Ishikawa (cell line): ENCODE results near the gene LARP4B.

ENCODE experiments used
- CEBPB ChIP-seq: IDR thresholded peaks from 2 replicates; pipeline ENCODE4 v1.6.1; 2012
- CREB1 ChIP-seq: IDR thresholded peaks from 2 replicates; pipeline ENCODE4 v1.6.1; 2012; ENCODE audit warnings: low read depth
- EGR1 ChIP-seq: IDR thresholded peaks from 2 replicates; pipeline ENCODE4 v1.6.1; 2012
- EP300 ChIP-seq: IDR thresholded peaks from 2 replicates; pipeline ENCODE4 v1.6.1; 2012; ENCODE audit warnings: borderline replicate concordance
- FOXM1 ChIP-seq: IDR thresholded peaks from 2 replicates; pipeline ENCODE4 v1.6.1; 2012; ENCODE audit warnings: low read depth, borderline replicate concordance
- NFIC ChIP-seq: IDR thresholded peaks from 2 replicates; pipeline ENCODE4 v1.6.1; 2012
- RAD21 ChIP-seq: IDR thresholded peaks from 2 replicates; pipeline ENCODE4 v1.6.1; 2012; ENCODE audit warnings: low read depth
- TAF1 ChIP-seq: IDR thresholded peaks from 2 replicates; pipeline ENCODE4 v1.6.1; 2012; ENCODE audit warnings: low read depth, mild to moderate bottlenecking
- TCF12 ChIP-seq: IDR thresholded peaks from 2 replicates; pipeline ENCODE4 v1.6.1; 2012; ENCODE audit warnings: low read depth
- TEAD4 ChIP-seq: IDR thresholded peaks from 2 replicates; pipeline ENCODE4 v1.6.1; 2012
- YY1 ChIP-seq: IDR thresholded peaks from 2 replicates; pipeline ENCODE4 v1.6.1; 2012; ENCODE audit warnings: low read depth
- ZBTB7A ChIP-seq: IDR thresholded peaks from 2 replicates; pipeline ENCODE4 v1.6.1; 2012; ENCODE audit warnings: low read depth
- TF ChIP-seq, protein P1 (sequence below): IDR thresholded peaks from 2 replicates; pipeline ENCODE4 v1.6.1; 2012; ENCODE audit warnings: low read depth, mild to moderate bottlenecking
- TF ChIP-seq, protein P2 (sequence below): IDR thresholded peaks from 2 replicates; pipeline ENCODE4 v1.6.1; 2012
- TF ChIP-seq, protein P3 (sequence below): IDR thresholded peaks from 2 replicates; pipeline ENCODE4 v1.6.1; 2012

Gene LARP4B

DNA sequence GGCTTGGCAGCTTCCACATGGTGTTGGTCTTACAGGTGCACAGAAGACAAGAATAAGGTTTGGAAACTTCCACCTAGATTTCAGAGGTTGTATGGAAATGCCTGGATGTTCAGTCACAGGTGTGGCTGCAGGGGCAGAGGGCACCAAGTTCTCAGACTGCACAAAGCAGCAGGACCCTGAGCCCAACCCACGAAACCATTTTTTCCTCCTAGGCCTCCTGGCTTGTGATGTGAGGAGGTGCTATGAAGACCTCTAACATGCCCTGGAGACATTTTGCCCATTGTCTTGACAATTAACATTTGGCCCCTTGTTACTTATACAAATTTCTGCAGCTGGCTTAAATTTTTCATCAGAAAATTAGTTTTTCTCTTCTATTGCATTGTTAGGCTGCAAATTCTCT lies 134.3 kb downstream of the LARP4B start:
- TF ChIP-seq, protein P1, sequence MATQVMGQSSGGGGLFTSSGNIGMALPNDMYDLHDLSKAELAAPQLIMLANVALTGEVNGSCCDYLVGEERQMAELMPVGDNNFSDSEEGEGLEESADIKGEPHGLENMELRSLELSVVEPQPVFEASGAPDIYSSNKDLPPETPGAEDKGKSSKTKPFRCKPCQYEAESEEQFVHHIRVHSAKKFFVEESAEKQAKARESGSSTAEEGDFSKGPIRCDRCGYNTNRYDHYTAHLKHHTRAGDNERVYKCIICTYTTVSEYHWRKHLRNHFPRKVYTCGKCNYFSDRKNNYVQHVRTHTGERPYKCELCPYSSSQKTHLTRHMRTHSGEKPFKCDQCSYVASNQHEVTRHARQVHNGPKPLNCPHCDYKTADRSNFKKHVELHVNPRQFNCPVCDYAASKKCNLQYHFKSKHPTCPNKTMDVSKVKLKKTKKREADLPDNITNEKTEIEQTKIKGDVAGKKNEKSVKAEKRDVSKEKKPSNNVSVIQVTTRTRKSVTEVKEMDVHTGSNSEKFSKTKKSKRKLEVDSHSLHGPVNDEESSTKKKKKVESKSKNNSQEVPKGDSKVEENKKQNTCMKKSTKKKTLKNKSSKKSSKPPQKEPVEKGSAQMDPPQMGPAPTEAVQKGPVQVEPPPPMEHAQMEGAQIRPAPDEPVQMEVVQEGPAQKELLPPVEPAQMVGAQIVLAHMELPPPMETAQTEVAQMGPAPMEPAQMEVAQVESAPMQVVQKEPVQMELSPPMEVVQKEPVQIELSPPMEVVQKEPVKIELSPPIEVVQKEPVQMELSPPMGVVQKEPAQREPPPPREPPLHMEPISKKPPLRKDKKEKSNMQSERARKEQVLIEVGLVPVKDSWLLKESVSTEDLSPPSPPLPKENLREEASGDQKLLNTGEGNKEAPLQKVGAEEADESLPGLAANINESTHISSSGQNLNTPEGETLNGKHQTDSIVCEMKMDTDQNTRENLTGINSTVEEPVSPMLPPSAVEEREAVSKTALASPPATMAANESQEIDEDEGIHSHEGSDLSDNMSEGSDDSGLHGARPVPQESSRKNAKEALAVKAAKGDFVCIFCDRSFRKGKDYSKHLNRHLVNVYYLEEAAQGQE, result no peak
- TF ChIP-seq EP300 (no peak), TEAD4 (no peak), YY1 (no peak), NFIC (no peak), CREB1 (no peak), TCF12 (no peak), RAD21 (no peak), TAF1 (no peak), ZBTB7A (no peak), EGR1 (no peak), FOXM1 (no peak), CEBPB (no peak)
- TF ChIP-seq, protein P2, sequence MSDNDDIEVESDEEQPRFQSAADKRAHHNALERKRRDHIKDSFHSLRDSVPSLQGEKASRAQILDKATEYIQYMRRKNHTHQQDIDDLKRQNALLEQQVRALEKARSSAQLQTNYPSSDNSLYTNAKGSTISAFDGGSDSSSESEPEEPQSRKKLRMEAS, result no peak
- TF ChIP-seq, protein P3, sequence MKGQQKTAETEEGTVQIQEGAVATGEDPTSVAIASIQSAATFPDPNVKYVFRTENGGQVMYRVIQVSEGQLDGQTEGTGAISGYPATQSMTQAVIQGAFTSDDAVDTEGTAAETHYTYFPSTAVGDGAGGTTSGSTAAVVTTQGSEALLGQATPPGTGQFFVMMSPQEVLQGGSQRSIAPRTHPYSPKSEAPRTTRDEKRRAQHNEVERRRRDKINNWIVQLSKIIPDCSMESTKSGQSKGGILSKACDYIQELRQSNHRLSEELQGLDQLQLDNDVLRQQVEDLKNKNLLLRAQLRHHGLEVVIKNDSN, result no peak

DNA sequence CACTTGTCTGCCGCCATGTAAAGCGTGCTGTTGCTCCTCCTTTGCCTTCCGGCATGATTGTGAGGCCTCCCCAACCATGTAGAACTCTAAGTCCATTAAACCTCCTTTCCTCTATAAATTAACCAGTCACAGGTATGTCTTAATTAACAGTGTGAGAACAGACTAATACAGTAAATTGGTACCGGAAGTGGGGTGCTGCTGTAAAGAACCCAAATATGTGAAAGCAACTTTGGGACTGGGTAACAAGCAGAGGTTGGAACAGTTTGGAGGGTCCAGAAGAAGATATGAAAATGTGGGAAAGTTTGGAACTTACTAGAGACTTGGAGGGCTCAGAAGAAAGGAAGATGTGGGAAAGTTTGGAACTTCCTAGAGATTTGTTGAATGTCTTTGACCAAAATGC lies 135.3 kb downstream of the LARP4B start:
- no peak for TF ChIP-seq NFIC
- no peak for TF ChIP-seq TCF12
- TF ChIP-seq FOXM1, result no peak
- no peak for TF ChIP-seq EP300
- no peak for TF ChIP-seq TAF1
- no peak for TF ChIP-seq CEBPB
- TF ChIP-seq, protein P3, result no peak
- TF ChIP-seq CREB1, result no peak
- no peak for TF ChIP-seq EGR1
- no peak for TF ChIP-seq YY1
- no peak for TF ChIP-seq ZBTB7A
- TF ChIP-seq, protein P1, result no peak
- no peak for TF ChIP-seq TEAD4
- TF ChIP-seq RAD21, result no peak
- TF ChIP-seq, protein P2, result no peak

DNA sequence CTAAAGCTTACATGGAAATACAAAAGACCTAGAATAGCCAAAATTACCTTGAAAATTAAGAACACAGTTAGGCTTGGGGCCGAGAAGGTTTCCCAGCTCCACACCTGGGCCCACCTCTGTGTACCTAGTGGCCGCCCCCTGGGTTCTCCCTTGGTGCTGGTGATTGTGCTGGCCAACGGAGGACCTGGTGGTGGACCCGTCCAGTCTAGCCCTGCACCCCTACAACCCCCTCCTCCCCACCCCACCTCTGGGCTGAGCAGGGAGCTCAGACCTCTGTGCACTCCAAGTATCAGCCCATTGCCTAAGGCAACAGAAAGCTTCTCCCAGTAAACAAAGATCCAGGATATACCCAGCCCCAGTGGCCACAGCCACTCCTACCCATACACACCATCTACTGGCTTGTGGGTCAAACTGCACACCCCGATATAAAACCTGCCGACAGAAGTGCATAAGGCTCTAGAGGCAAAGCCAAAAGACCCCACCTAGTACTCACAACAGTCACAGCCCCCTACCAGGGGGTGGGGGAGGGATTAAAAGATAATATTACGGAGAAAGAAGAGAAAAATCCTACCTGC lies 137.0 kb downstream of the LARP4B start:
- TF ChIP-seq, protein P1, result no peak
- TF ChIP-seq EP300 (no peak), FOXM1 (no peak), RAD21 (no peak)

DNA sequence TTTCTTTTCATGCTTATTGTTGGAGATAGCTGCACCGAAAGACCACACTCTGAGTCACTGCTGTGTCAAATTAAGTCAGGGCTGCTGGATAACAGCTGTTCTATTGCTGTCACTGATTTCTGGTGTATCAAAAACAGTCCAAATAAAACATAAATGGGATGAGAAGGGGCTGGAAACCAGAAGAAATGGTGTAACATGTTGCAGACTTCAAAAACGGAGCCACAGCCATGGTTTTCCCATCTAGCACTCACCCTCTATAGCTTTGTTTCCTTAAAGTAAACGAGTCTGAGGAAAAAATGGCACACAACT lies 138.8 kb downstream of the LARP4B start:
- TF ChIP-seq RAD21, result no peak
- no peak for TF ChIP-seq EGR1
- TF ChIP-seq ZBTB7A, result no peak
- TF ChIP-seq, protein P2, result no peak
- no peak for TF ChIP-seq FOXM1
- TF ChIP-seq EP300, result no peak
- no peak for TF ChIP-seq TAF1
- TF ChIP-seq, protein P1, result no peak
- TF ChIP-seq CREB1, result no peak
